Limb (tissue), 2 donors: Measurements from ENCODE around the gene TUBGCP6.
A peak's percentile ranks its signal among the peaks of the same experiment; 100 is the strongest.

Experiments
- DNase-seq, 2 donors: peaks; one replicate each; pipeline ENCODE4 v3.0.0-alpha.2; 2016; ENCODE audit errors: extremely low spot score in 2 of 2

The TUBGCP6 gene, protein sequence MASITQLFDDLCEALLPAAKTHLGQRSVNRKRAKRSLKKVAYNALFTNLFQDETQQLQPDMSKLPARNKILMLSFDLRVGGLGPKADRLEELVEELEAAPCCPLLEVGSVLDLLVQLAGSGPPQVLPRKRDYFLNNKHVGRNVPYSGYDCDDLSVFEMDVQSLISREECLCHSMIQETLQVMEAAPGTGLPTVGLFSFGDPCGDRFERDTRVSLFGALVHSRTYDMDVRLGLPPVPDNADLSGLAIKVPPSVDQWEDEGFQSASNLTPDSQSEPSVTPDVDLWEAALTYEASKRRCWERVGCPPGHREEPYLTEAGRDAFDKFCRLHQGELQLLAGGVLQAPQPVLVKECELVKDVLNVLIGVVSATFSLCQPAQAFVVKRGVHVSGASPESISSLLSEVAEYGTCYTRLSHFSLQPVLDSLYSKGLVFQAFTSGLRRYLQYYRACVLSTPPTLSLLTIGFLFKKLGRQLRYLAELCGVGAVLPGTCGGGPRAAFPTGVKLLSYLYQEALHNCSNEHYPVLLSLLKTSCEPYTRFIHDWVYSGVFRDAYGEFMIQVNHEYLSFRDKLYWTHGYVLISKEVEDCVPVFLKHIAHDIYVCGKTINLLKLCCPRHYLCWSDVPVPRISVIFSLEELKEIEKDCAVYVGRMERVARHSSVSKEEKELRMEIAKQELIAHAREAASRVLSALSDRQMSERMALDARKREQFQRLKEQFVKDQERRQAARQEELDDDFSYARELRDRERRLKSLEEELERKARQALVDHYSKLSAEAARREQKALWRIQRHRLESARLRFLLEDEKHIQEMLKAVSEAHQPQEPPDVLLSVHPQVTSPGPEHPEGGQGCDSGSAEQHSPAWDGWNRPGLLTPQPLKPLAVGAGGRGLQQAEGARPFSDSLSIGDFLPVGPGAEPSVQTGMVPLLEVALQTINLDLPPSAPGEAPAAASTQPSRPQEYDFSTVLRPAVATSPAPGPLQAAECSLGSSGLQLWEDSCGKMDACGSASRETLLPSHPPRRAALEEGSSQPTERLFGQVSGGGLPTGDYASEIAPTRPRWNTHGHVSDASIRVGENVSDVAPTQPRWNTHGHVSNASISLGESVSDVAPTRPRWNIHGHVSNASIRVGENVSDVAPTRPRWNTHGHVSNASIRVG (N-terminal part only)

DNA sequence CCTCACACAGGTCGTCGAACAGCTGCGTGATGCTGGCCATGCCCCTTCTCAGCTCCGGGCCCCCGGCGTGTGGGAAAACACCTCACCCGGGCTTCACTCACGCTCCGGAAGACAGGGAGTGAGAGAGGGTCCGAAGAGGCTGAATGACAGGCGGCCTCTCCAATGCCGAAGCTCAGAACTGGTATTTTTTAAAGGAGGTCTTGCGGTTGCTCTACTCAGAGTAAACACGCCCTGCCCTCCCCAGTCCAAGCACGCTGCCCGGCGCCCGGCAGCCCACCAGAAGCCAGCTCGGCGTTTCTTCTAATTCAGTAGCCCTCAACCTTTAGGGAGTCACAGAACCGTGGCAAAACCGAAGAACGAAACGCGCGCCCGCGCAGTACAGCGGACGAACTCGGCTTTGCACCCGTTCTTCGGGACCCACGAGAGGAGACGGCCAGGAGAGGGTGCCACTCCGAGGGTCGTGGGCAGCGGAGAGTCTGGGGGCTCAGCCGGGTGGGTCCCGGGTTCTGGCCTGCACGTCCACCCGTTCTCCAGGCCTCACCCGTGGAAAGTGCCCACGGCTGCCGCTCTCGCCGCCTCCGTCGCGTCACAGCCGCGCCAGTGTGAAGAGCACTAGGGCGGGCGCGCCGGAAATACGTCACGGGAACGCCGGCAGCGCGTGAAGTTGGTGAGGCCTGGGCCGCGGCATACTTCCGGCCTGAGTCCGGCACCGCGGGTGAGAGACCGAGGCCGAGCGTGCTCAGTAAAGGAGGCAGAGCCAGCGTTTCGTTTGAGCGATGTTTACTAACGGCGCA, at the start of gene TUBGCP6:
TUBGCP6 (minus strand) TSS at position 604 of the 794 bp plus-strand sequence; CDS start at position 40, 564 bp downstream.
- DNase-seq: peak; percentile 94 to 96

DNA sequence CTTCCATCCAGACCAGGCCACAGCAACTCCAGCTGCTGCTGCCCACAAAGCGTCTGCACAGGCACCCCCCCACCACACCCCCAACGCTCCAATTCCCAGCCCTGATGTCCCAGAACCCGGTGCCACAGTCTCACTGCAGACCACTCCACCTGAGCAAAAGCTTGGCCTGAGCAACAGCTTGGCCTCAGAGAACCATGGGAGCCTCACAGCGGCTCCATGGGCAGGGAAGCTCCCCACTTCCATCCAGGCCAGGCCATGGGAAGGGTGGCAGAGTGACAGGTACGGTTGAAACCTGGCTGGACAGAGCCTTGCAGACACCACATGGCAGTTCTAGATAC, 49.5 kb upstream of the TUBGCP6 start:
- no peak for DNase-seq

DNA sequence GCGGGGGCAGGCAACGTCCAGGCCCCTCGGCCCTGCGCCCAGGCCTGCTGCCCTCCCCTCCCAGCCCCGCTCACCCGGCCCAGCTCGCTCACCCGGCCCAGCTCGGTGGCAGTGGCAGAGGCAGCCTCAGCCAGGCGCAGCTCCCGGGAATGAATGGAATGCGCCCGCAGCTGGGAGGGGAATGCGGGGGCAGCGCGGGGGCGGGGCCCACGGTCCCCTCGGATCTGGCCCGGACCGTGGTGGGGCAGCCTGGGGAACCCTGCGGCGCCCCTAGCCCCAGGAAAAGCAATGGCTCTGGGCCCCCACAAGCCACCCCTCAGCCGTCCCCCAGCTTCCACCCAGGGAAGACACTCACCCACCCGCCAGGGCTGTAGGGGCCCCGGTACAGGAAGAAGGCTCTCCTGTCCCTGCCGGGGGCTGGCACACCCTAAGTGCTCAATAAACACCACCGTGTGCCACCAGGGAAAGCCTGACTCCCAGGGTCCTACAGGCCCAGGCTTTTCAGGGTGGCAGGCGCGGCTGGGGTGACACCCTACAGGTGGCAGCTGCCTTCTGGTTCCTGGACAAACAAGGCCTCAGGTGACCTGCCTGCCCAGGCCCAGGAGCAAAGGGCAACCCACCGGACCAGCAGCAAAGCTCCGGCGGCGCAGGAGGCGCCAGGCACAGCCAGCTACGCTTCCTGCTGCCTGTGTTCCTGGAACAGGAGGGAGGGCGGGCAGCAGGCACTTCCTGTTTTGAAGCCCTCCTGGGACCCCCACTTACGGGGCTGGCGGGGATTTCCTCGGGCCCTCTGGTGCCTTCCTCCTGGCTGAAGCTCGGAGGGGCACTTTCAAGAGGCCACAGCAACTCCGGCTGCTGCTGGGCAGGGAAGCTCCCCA, 48.9 kb upstream of the TUBGCP6 start:
- DNase-seq: peak in 1 of 2 donors; percentile 77

DNA sequence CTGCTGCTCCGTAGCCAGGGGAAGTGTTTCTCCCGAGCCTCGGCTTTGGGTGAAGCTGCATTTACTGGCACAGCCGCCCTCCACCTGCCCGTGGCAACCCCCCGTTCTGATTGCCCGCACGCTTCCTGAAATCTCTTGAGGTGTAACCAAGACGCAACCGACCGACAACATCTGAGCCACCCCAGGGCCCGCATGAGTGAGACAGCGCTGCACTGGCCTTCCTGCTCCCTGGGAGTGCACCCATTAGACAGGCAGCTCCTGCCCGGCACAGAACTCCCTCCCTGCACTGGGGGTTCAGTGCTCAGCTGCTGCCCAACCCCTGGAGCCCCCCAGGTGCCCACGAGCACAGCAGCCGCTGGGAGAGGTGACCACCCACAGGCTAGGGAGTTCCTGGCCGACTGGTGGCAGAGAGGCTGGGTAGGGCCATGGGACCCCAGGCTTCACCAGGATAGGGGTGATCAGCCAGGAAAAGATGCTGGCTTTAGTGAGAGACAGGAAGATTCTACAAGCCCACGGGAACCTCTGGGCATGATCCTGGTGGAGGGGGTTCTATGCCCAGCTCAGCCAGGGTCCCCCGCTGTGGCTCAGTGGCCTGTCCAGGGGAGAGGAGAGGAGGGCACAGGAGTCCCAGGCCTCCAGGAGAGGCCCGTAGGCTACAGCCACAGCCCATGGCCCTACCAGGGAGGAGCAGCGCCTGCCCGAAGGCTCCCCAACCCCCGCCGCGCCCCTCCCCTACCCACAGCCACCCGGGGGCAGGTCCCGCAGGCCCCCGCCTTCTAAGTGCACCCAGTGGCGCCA, 48.0 kb upstream of the TUBGCP6 start:
- no peak for DNase-seq

DNA sequence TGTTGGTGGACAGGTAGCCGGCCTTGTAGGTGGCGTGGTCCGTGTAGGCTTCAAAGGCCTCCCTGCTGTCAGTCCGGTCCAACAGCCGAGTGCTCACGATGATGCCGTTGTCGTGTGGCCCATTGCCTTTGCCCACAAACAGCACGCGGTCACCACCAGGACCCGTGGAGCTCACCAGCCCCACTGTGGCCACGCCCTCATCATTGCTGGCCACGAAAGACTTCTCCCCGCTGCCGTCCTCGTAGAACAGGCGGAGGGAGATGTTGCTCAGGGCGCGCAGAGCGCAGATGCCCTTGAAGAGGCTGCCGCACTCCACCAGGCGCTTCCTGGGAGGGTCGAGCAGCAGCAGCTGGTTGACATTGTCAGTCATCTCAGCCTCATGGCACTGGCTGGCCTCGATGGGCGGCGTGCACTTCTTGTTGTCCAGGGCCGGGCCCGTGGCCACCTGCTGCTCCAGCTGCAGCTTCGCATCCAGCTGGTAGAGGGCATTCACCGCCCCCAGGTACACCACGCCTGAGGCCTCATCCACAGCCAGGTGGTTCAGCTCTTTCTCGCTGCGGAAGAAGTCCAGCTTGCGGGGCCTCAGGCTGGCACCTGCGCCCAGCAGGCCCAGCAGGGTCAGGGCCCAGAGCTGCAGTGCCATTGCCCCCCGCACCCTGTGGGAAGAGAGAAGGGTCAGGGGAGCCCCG, 45.3 kb upstream of the TUBGCP6 start:
- no peak for DNase-seq

DNA sequence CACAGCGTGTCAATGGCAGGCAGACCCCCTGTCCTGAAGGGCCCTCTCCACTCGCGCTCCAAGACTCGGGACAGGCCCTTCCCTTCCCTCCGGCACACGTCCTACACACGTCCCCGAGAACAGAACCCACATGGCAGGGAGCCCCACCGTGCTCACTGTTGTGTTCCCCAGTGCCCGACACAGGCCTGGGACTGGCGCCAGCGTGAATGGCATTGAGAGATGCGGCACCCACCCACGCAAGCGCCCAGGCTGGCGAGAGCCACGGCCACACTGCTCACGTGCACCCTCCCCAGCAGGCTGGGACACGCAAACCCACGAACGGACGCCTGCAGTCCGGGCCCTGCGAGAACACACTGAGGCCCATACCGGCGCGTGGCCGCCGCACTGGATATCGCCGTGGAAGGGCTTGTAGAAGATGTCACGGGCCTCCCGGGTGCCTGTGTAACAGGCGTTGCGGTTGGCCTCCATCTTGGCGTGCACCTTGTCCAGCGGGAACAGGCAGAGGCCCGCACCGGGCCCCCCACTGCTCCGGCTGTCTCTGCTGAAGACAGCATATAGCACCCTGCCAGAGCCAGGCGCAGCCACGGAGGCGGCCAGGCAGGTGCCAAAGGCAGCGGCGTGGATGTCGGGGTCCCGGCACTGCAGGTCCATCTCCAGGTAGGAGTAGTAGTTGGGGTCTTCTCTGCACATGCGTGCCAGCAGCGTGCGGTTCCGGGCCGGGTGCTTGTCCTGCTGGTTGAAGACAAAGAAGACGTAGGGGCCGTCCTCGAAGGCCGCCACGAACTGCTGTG, 44.5 kb upstream of the TUBGCP6 start:
- DNase-seq: no peak

DNA sequence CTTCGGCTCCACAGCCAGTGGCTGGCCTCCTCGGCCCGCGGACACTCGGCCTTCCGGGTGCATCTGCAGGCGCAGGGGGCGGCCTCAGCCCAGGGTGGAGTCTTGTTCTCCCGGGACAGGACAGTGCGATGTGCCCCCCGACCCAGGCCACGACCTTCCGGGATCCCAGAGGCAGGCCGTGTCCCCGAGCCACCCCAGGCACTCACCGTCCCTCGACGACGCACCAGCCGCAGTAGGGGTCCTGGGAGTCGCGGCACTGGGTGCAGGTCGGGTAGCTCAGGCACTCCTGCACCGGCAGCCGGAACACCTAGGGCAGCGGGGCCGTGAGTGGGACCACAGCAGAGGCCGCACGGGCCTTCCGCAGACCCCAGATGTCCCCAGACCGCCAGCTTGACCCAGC, 42.9 kb upstream of the TUBGCP6 start:
- DNase-seq: no peak

DNA sequence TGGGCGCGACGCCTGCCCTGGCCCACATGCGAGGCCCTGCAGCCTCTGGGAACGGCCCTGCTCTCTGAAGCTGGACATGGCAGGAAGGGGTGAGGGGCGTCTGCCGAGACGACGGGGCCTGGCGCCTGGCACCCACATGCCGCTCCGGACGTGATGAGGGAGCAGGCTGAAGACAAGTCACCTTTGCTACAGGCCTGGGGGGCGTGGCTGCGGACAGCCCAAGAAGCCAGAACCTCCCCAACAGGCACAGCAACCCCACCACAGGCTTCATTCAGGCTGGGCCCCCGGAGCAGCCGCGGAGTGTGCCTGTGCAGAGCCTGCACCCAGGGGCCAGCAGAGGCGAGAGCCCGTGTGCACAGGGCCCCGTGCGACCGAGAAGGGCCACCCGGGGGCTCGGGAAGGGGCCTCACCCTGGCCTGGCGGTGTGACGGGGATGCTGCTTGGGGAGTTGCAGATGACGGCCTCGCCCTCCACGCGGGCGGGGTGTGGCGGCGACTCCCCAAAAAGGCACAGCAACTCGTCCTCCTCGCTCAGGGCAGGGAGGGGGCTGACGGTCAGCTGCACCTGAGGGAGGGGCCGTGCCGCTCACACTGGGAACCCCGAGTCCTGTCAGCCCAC, 42.0 kb upstream of the TUBGCP6 start:
- DNase-seq: no peak

GRCh38 chr22:50286275-50286674, 41.5 kb upstream of the TUBGCP6 start:
- DNase-seq: no peak

DNA sequence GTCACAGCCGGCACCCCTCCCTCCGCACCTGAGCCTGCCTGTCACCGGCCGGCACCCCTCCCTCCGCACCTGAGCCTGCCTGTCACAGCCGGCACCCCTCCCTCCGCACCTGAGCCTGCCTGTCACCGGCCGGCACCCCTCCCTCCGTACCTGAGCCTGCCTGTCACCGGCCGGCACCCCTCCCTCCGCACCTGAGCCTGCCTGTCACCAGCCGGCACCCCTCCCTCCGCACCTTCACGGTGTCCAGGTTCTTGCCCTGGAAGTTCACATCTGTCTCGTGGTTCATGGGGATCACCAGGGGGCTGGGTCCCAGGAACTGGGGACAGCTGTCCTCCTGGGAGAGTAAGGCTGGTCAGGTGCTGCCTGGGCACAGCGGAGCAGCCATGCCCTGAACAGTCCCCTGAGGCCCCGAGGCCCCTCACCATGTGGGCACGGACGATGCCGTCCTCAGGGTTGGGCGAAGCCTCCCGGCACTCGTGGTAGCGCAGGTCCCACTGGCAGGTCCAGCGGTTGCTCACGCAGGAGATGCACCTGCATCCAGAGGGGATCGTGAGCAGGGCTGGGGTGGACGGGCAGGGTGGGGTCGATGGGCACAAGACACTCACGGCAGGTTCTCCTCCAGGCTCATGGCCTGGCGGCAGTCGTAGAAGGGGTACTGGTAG, 40.9 kb upstream of the TUBGCP6 start:
- DNase-seq: no peak

DNA sequence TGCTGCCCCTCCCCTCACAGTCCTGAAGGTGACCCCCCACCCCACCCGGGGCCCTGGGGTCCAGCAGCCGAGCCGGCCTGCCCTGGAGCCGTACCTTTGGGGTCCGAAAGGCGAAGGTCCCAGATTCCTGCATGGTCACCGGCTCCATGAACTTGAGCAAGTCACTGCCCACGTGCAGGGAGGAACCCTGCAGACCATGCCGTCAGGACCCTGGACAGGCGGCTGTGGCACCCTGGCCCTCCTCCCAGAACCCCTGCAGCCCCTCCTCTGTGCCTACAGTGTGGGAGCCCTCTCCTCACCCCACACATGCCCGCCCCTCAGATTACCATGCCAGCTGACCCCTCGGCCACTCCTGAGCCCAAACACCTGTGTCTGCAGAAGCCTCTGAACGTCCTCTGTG, 39.7 kb upstream of the TUBGCP6 start:
- DNase-seq: no peak

DNA sequence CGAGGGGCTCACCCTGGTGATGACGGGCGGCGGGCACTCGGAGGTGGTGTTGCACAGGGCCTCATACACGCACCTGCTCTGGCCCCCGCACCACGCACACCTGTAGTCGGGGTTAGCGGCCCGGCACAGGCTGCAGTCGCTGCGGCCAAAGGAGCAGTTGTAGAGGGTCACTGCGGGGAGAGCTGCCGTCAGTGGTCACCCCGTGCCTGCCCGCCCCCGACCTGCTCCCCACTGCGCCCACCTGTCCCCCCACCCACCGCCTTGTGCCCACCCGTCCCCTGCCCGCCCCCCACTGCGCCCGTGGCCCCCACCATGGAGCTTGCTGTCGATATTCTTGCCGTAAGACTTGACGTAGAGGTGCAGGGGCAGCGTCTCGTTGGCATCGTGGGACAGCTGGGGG, 39.0 kb upstream of the TUBGCP6 start:
- no peak for DNase-seq

GRCh38 chr22:50282361-50283155, 37.7 kb upstream of the TUBGCP6 start:
- no peak for DNase-seq

DNA sequence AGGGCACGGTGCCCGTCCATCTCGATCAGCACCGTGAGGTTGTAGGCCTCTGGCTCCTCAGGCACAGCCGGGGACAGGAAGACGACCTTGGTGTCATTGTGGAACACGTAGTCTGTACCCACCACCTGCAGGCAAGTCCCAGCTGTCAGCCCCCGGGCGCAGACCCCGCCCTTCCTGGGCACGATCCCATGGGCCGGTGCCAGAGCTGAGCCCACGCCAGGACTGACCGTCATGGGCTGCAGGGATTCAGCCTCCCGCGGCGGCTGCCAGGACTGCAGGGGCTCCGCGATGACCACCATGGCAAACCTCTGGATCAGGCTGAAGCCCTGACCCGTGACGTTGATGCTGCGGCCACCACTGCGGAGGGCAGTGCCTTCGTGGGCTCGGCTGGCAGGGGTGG, 37.1 kb upstream of the TUBGCP6 start:
- DNase-seq: no peak

DNA sequence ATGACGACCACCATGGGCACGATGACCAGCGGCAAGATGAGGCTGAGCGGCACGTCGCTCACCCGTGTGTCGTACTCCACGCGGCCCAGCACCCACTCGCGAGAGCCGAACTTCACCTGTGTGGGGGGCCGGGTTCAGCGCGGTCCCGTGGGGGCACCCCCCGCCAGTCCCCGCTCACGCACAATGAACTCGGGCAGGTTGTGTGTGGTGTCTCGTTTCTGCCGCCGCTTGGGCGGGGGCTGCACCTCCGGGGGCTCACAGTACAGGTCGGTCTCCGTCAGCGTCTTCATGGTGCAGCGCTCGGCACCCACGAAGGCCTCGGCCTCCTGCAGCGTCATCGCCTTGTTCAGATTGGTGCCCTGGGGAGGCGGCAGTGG, 36.5 kb upstream of the TUBGCP6 start:
- DNase-seq: no peak

GRCh38 chr22:50280708-50281383, 36.0 kb upstream of the TUBGCP6 start:
- DNase-seq: no peak
